ENCODE results near the gene UNC13D.

DNA sequence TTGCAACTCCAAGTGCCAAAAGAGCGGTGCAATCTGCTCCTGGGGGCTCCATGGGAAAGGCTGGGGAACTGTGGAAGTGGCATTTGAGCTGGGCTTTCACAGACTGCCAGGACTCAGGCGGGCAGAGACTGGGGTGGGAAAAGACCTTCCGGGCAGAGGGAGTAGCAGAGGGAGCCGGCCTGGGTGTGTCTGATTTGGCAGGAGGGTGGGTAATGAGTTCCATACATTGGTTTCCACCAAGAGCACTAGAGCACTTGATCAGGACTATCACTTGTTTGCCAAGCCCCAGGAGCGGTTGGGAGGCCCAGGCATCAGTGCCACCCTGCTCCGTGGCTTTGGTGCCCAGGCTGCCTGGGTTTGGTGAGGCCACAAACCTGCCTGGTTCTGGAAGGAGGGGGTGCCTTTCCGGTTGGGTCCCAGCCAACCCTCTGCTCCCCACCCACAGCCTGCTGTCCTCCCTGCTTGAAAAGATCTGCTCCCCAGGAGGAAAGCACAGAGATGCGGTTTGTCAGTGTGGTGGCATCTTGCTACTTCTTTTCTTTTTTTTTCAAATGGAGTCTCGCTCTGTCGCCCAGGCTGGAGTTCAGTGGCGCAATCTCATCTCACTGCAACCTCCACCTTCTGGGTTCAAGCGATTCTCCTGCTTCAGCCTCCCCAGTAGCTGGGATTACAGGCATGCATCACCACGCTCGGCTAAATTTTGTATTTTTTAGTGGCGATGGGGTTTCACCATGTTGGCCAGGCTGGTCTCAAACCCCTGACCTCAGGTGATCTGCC, 37.7 kb upstream of the UNC13D start:
- TF ChIP-seq, protein P1, sequence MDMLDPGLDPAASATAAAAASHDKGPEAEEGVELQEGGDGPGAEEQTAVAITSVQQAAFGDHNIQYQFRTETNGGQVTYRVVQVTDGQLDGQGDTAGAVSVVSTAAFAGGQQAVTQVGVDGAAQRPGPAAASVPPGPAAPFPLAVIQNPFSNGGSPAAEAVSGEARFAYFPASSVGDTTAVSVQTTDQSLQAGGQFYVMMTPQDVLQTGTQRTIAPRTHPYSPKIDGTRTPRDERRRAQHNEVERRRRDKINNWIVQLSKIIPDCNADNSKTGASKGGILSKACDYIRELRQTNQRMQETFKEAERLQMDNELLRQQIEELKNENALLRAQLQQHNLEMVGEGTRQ (IDR thresholded peaks at IDR 0.05; ENCODE audit: low read depth, low read length): no peak
- TF ChIP-seq, protein P2, sequence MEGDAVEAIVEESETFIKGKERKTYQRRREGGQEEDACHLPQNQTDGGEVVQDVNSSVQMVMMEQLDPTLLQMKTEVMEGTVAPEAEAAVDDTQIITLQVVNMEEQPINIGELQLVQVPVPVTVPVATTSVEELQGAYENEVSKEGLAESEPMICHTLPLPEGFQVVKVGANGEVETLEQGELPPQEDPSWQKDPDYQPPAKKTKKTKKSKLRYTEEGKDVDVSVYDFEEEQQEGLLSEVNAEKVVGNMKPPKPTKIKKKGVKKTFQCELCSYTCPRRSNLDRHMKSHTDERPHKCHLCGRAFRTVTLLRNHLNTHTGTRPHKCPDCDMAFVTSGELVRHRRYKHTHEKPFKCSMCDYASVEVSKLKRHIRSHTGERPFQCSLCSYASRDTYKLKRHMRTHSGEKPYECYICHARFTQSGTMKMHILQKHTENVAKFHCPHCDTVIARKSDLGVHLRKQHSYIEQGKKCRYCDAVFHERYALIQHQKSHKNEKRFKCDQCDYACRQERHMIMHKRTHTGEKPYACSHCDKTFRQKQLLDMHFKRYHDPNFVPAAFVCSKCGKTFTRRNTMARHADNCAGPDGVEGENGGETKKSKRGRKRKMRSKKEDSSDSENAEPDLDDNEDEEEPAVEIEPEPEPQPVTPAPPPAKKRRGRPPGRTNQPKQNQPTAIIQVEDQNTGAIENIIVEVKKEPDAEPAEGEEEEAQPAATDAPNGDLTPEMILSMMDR (conservative IDR thresholded peaks at IDR 0.05; ENCODE audit: low read depth, low read length): no peak
- TF ChIP-seq CEBPB (IDR thresholded peaks at IDR 0.05; ENCODE audit: low read depth, low read length) (no peak), RAD21 (IDR thresholded peaks at IDR 0.05; ENCODE audit: low read length) (no peak), MAFK (IDR thresholded peaks at IDR 0.05; ENCODE audit: low read depth, low read length) (no peak)

All from IMR-90 (cell line).